Stimulated activated CD8-positive, alpha-beta memory T cell treated with anti-CD3 and anti-CD28 coated beads, Interleukin-15, amount 100 ng/mL, for 48 hours (primary cell): ENCODE data around the gene STXBP3.
A peak's percentile ranks its signal among the peaks of the same experiment; 100 is the strongest.
"Not testable (repeated sequence)": the region's sequence is repeated elsewhere in the genome, so short reads cannot be mapped to it uniquely, and the experiment has no call there.

ENCODE experiments used
- DNase-seq, 2 donors: peaks; one replicate each; pipeline ENCODE4 v3.0.0-alpha.2; 2020; ENCODE audit warnings: low read depth in 2 of 2

Gene STXBP3

GRCh38 chr1:108728327-108728923 is 18.0 kb upstream of the STXBP3 start:
- no peak for DNase-seq

- DNase-seq = no peak
Observed at GRCh38 chr1:108729481-108729880, 17.0 kb upstream of the STXBP3 start.

GRCh38 chr1:108732398-108732797 is 14.1 kb upstream of the STXBP3 start:
- no peak for DNase-seq

- no peak for DNase-seq
Observed at GRCh38 chr1:108734171-108734865, 12.2 kb upstream of the STXBP3 start.

- no peak for DNase-seq
Observed at GRCh38 chr1:108742253-108742652, 4.2 kb upstream of the STXBP3 start.

- no peak for DNase-seq
Observed at GRCh38 chr1:108745980-108746381, 493 bp upstream of the STXBP3 start.

- peak; percentile 8 to 9 for DNase-seq
Observed at GRCh38 chr1:108747171-108747850, 837 bp downstream of the STXBP3 start.

- DNase-seq = no peak
Observed at GRCh38 chr1:108747898-108748297, 1.4 kb downstream of the STXBP3 start.

GRCh38 chr1:108749081-108749480 is 2.6 kb downstream of the STXBP3 start:
- DNase-seq = no peak

- no peak for DNase-seq
Observed at GRCh38 chr1:108750476-108751181, 4.2 kb downstream of the STXBP3 start.

- DNase-seq = no peak
Observed at GRCh38 chr1:108753363-108753762, 6.9 kb downstream of the STXBP3 start.

- DNase-seq = no peak
Observed at GRCh38 chr1:108758796-108759195, 12.3 kb downstream of the STXBP3 start.

- no peak for DNase-seq
Observed at GRCh38 chr1:108767115-108767514, 20.6 kb downstream of the STXBP3 start.

- no peak for DNase-seq
Observed at GRCh38 chr1:108767708-108768107, 21.2 kb downstream of the STXBP3 start.

- DNase-seq = no peak
Observed at GRCh38 chr1:108777839-108778238, 31.4 kb downstream of the STXBP3 start.

GRCh38 chr1:108779455-108779854 is 33.0 kb downstream of the STXBP3 start:
- no peak for DNase-seq

GRCh38 chr1:108780937-108781574 is 34.6 kb downstream of the STXBP3 start:
- no peak for DNase-seq

GRCh38 chr1:108781575-108781944 is 35.1 kb downstream of the STXBP3 start:
- not testable (repeated sequence) for DNase-seq

GRCh38 chr1:108785264-108785663 is 38.8 kb downstream of the STXBP3 start:
- DNase-seq = no peak

- no peak for DNase-seq
Observed at GRCh38 chr1:108785880-108786279, 39.4 kb downstream of the STXBP3 start.

- DNase-seq = no peak
Observed at GRCh38 chr1:108791790-108792189, 45.3 kb downstream of the STXBP3 start.

- DNase-seq = no peak
Observed at GRCh38 chr1:108792420-108792819, 45.9 kb downstream of the STXBP3 start.
